Hepatocyte (in vitro differentiated cells): Measurements from ENCODE around the gene PIN1. TPM values are rescaled to one million over a fixed set of nuclear protein-coding genes. Genes with fewer than 3 reads are reported as not detected.

ENCODE experiments used
- DNase-seq: peaks from one replicate; pipeline ENCODE4 v3.0.0-alpha.2; 2016; ENCODE audit warnings: low spot score
- H2AFZ ChIP-seq: fragments of 200-600 bp; sonication (generic); 2 replicates; pipeline ENCODE4 v1.6.0; 2016; ENCODE audit warnings: antibody characterized with exemption, mild to moderate bottlenecking
- H3K27ac ChIP-seq: fragments of 200-600 bp; sonication (generic); 2 replicates; pipeline ENCODE4 v1.5.1; 2016; ENCODE audit warnings: mild to moderate bottlenecking
- H3K27me3 ChIP-seq: fragments of 200-600 bp; sonication (generic); 2 replicates; pipeline ENCODE4 v1.6.1; 2016
- H3K36me3 ChIP-seq: fragments of 200-600 bp; sonication (generic); replicated peaks from 2 replicates; pipeline ENCODE4 v1.5.1; 2016; ENCODE audit warnings: low read depth; ENCODE audit not compliant: insufficient read depth
- H3K4me1 ChIP-seq: fragments of 200-600 bp; sonication (generic); 2 replicates; pipeline ENCODE4 v1.5.1; 2016; ENCODE audit warnings: mild to moderate bottlenecking, moderate library complexity; ENCODE audit not compliant: insufficient read depth
- H3K4me2 ChIP-seq: fragments of 200-600 bp; sonication (generic); 2 replicates; pipeline ENCODE4 v1.6.0; 2016
- H3K4me3 ChIP-seq: fragments of 200-600 bp; sonication (generic); 2 replicates; pipeline ENCODE4 v1.5.1; 2016; ENCODE audit warnings: mild to moderate bottlenecking
- H3K79me2 ChIP-seq: fragments of 200-600 bp; sonication (generic); 2 replicates; pipeline ENCODE4 v1.6.0; 2017; ENCODE audit warnings: mild to moderate bottlenecking
- H3K9me2 ChIP-seq: fragments of 200-600 bp; sonication (generic); replicated peaks from 2 replicates; pipeline ENCODE4 v1.6.0; 2017; ENCODE audit warnings: mild to moderate bottlenecking; ENCODE audit not compliant: insufficient read depth
- H3K9me3 ChIP-seq: fragments of 200-600 bp; sonication (generic); 2 replicates; pipeline ENCODE4 v1.5.1; 2016; ENCODE audit warnings: low read depth, mild to moderate bottlenecking
- H4K20me1 ChIP-seq: fragments of 200-600 bp; sonication (generic); 2 replicates; pipeline ENCODE4 v1.6.0; 2016; ENCODE audit warnings: mild to moderate bottlenecking; ENCODE audit not compliant: insufficient read depth, poor library complexity, severe bottlenecking
- EZH2 ChIP-seq: fragments of 200-600 bp; sonication (generic); IDR thresholded peaks from 2 replicates; pipeline ENCODE4 v1.6.1; 2016; ENCODE audit warnings: antibody characterized with exemption, mild to moderate bottlenecking, borderline replicate concordance
- EZH2phosphoT487 ChIP-seq: fragments of 200-600 bp; sonication (generic); IDR thresholded peaks from one replicate; pipeline ENCODE4 v1.6.1; 2018; ENCODE audit warnings: antibody characterized with exemption, mild to moderate bottlenecking, low read depth, moderate library complexity; ENCODE audit not compliant: unreplicated experiment, severe bottlenecking
- WGBS: methylation state at CpG from one replicate; pipeline ENCODE4 v1.1.6; 2016; ENCODE audit warnings: low lambda C conversion rate; ENCODE audit errors: missing lambda C conversion rate; 5-methylcytosine and 5-hydroxymethylcytosine counted together
- polyA plus RNA-seq: library from polyadenylated mRNA; unstranded; fragments of >200 nt; fragmentation: Nextera tagmentation; extraction: Ambion mirVana; gene quantifications from 2 replicates; pipeline ENCODE4 v1.2.1, GENCODE V29; 2016
- total RNA-seq: library from RNA; depleted of rRNA; stranded (reverse); fragments of >200 nt; gene quantifications from 2 replicates; pipeline ENCODE4 v1.2.3, GENCODE V29; 2014
- TF ChIP-seq, protein P1 (sequence below): fragments of 200-600 bp; sonication (generic); IDR thresholded peaks from 2 replicates; pipeline ENCODE4 v1.5.1; 2016; ENCODE audit warnings: antibody characterized with exemption, mild to moderate bottlenecking; ENCODE audit not compliant: poor library complexity

The PIN1 gene
- total and polyA plus RNA-seq, 2 experiments from 2014 or later, result 62.1 to 123 TPM

DNA sequence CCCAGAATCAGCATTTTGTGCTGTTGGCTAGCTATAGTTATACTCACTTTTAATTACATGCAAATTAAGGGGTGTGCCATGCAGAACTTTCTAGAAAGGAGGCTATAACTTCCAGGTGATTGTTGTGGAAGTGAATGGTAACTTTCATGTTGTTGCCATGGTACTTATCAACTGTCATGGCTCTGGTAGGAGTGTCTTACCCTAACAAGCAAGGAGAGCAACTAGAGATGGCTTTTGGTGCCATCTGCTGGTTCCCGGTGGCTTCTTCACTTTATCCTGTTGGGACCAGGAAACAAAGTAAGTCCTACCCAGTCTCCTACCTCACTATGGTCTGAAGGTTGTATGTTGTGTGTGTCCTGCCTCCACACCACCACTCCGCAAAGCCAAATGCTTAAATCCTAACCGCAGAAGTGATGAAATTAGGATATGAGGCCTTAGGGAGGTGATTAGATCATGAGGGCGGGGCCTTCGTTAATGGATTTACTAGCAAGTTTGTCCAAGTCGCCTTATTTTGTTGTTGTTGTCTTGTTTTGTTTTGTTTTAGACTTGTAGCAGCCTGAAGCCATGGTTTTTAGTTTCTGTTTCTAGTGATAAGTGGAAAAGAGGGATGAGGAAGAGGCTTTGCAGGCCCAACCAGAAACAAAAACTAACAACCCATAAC, 38.9 kb upstream of the PIN1 start:
- Histone ChIP-seq H3K9me3 (no peaks in the 10 kb centered on the region), H3K79me2 (peaks cover 5% of the 10 kb centered on the region), H4K20me1 (no peaks in the 10 kb centered on the region), H3K9me2 (no peaks in the 10 kb centered on the region), H3K4me3 (no peak overlapping the region), H3K36me3 (no peaks in the 10 kb centered on the region), H3K4me2 (no peak overlapping the region), H3K27me3 (no peaks in the 10 kb centered on the region), H3K4me1 (no peaks in the 10 kb centered on the region), H3K27ac (peak overlapping the region; percentile 18), H2AFZ (peak overlapping the region; percentile 19)
- TF ChIP-seq EZH2 (no peak), EZH2phosphoT487 (no peak)
- TF ChIP-seq, protein P1, sequence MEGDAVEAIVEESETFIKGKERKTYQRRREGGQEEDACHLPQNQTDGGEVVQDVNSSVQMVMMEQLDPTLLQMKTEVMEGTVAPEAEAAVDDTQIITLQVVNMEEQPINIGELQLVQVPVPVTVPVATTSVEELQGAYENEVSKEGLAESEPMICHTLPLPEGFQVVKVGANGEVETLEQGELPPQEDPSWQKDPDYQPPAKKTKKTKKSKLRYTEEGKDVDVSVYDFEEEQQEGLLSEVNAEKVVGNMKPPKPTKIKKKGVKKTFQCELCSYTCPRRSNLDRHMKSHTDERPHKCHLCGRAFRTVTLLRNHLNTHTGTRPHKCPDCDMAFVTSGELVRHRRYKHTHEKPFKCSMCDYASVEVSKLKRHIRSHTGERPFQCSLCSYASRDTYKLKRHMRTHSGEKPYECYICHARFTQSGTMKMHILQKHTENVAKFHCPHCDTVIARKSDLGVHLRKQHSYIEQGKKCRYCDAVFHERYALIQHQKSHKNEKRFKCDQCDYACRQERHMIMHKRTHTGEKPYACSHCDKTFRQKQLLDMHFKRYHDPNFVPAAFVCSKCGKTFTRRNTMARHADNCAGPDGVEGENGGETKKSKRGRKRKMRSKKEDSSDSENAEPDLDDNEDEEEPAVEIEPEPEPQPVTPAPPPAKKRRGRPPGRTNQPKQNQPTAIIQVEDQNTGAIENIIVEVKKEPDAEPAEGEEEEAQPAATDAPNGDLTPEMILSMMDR, result peak; percentile 82
- DNase-seq, result peak; percentile 89
- 54% methylated on average over 6 of the region's 6 CpGs for WGBS

GRCh38 chr19:9797871-9798270, 37.2 kb upstream of the PIN1 start:
- no peak for TF ChIP-seq EZH2
- no peak for TF ChIP-seq EZH2phosphoT487
- TF ChIP-seq, protein P1, result no peak
- 80% methylated on average over 5 of the region's 5 CpGs for WGBS
- Histone ChIP-seq H3K4me3 (no peak overlapping the region), H3K79me2 (peaks cover 5% of the 10 kb centered on the region), H4K20me1 (no peaks in the 10 kb centered on the region), H3K27me3 (no peaks in the 10 kb centered on the region), H3K36me3 (no peaks in the 10 kb centered on the region), H3K27ac (peak overlapping the region; percentile 34), H3K4me1 (no peaks in the 10 kb centered on the region), H2AFZ (no peak overlapping the region), H3K9me3 (no peaks in the 10 kb centered on the region), H3K4me2 (no peak overlapping the region), H3K9me2 (no peaks in the 10 kb centered on the region)
- no peak for DNase-seq

DNA sequence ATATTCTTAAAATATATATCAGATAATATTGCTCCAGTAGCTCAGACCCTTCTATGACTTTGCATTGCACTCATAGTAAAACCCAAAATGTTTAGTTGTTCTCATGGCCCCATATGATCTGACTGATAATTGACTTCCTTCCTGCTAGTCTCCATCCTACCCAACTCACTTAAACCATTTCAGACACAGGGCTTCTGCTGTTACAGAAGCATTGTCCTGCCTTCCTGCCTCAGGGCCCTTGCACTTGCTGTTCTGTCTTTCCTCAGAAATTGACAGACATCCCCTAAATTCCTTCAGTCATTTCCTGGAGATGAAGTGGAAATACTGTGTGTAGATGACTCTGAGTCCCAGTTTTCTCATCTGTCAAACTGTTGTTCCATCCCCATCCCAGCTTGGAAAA, 36.0 kb upstream of the PIN1 start:
- no peak for DNase-seq
- TF ChIP-seq EZH2phosphoT487 (no peak), EZH2 (no peak)
- TF ChIP-seq, protein P1, result no peak
- H3K4me2 ChIP-seq, result no peak overlapping the region

DNA sequence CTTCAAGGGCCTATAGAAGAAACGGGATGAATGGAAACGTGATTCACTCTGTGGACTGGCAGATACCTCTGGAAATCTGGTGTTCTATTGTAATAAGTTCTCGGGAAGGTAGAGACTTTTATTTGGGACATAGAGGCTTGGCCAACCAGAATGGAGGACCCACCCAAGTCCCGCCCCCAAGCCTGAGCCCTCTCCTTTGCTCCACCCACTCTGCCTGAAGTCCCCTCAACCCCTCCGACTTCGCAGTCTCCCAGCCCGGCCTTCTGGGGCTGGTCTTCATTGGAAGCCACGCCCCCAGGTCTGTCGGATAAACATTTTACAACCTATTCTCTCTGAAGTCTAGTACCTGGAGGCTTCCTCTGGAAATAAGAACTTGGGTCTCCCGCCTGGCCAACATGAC, 33.1 kb upstream of the PIN1 start:
- 96% methylated on average over 10 of the region's 10 CpGs for WGBS
- TF ChIP-seq, protein P1, result no peak
- TF ChIP-seq EZH2 (no peak), EZH2phosphoT487 (no peak)
- no peaks in the 10 kb centered on the region for H3K79me2 ChIP-seq
- no peaks in the 10 kb centered on the region for H3K4me1 ChIP-seq
- no peak for DNase-seq
- H3K9me3 ChIP-seq, result no peaks in the 10 kb centered on the region
- H3K27ac ChIP-seq, result no peak overlapping the region
- H3K4me2 ChIP-seq, result no peak overlapping the region
- no peak overlapping the region for H3K4me3 ChIP-seq
- no peaks in the 10 kb centered on the region for H3K9me2 ChIP-seq
- no peaks in the 10 kb centered on the region for H3K27me3 ChIP-seq
- H4K20me1 ChIP-seq, result no peaks in the 10 kb centered on the region
- no peaks in the 10 kb centered on the region for H3K36me3 ChIP-seq
- H2AFZ ChIP-seq, result no peak overlapping the region

More for the DNA sequence above, 36.0 kb upstream of the PIN1 start:
- Histone ChIP-seq H3K9me3 (no peaks in the 10 kb centered on the region), H3K36me3 (no peaks in the 10 kb centered on the region), H4K20me1 (no peaks in the 10 kb centered on the region), H3K4me1 (no peaks in the 10 kb centered on the region), H3K27me3 (no peaks in the 10 kb centered on the region), H3K9me2 (no peaks in the 10 kb centered on the region), H3K4me3 (no peak overlapping the region), H3K27ac (no peak overlapping the region), H2AFZ (no peak overlapping the region), H3K79me2 (no peaks in the 10 kb centered on the region)
